Esophagus muscularis mucosa (tissue), 4 donors: ENCODE results near the gene SLC24A3.

Experiments used
- EP300 ChIP-seq: sonication (generic); formaldehyde crosslinking; IDR thresholded peaks from one replicate; pipeline ENCODE4 v1.6.1; 2017; ENCODE audit warnings: antibody characterized with exemption
- POLR2A ChIP-seq: fragments of 450-650 bp; IDR thresholded peaks from one replicate; pipeline ENCODE4 v1.6.1; 2017; ENCODE audit warnings: antibody characterized with exemption, moderate library complexity, mild to moderate bottlenecking, low read depth
- POLR2AphosphoS5 ChIP-seq, 2 donors: sonication (generic); formaldehyde crosslinking; IDR thresholded peaks; one replicate each; pipeline ENCODE4 v1.6.1; 2017; ENCODE audit warnings: antibody characterized with exemption in 2 of 2
- TF ChIP-seq, protein P1 (sequence below), 3 experiments: fragments of 200-600 bp in 2 of 3; fragments of 450-650 bp in 1 of 3; sonication (generic) in 2 of 3; IDR thresholded peaks; one replicate each; pipeline ENCODE4 v1.5.1; 2017 to 2019; ENCODE audit warnings: antibody characterized with exemption in 3 of 3, mild to moderate bottlenecking in 2 of 3, moderate library complexity in 1 of 3

- TF ChIP-seq, protein P1, sequence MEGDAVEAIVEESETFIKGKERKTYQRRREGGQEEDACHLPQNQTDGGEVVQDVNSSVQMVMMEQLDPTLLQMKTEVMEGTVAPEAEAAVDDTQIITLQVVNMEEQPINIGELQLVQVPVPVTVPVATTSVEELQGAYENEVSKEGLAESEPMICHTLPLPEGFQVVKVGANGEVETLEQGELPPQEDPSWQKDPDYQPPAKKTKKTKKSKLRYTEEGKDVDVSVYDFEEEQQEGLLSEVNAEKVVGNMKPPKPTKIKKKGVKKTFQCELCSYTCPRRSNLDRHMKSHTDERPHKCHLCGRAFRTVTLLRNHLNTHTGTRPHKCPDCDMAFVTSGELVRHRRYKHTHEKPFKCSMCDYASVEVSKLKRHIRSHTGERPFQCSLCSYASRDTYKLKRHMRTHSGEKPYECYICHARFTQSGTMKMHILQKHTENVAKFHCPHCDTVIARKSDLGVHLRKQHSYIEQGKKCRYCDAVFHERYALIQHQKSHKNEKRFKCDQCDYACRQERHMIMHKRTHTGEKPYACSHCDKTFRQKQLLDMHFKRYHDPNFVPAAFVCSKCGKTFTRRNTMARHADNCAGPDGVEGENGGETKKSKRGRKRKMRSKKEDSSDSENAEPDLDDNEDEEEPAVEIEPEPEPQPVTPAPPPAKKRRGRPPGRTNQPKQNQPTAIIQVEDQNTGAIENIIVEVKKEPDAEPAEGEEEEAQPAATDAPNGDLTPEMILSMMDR (IDR thresholded peaks at IDR 0.05), result no peak
- TF ChIP-seq POLR2A, result no peak
- no peak for TF ChIP-seq POLR2AphosphoS5 (IDR thresholded peaks at IDR 0.05)
- TF ChIP-seq EP300, result no peak
Measured at GRCh38 chr20:19699180-19699971, 486.9 kb downstream of the SLC24A3 start.
